ENCODE measurements around the gene EXOC4.

GRCh38 chr7:133948588-133948987 lies 695.7 kb downstream of the EXOC4 start:
- TF ChIP-seq EZH2phosphoT487 (IDR thresholded peaks at IDR 0.05; ENCODE audit: insufficient read depth, low read depth) = no peak
- no peak for TF ChIP-seq EZH2 (IDR thresholded peaks at IDR 0.05; ENCODE audit: insufficient read depth, poor library complexity, severe bottlenecking)
